NCI-H69 (cell line): ENCODE results near the gene TSPAN9.

Experiments used
- DNase-seq: peaks from one replicate; lab custom pipeline; 2025; lab: John Stamatoyannopoulos, UW

TSPAN9 gene

DNA sequence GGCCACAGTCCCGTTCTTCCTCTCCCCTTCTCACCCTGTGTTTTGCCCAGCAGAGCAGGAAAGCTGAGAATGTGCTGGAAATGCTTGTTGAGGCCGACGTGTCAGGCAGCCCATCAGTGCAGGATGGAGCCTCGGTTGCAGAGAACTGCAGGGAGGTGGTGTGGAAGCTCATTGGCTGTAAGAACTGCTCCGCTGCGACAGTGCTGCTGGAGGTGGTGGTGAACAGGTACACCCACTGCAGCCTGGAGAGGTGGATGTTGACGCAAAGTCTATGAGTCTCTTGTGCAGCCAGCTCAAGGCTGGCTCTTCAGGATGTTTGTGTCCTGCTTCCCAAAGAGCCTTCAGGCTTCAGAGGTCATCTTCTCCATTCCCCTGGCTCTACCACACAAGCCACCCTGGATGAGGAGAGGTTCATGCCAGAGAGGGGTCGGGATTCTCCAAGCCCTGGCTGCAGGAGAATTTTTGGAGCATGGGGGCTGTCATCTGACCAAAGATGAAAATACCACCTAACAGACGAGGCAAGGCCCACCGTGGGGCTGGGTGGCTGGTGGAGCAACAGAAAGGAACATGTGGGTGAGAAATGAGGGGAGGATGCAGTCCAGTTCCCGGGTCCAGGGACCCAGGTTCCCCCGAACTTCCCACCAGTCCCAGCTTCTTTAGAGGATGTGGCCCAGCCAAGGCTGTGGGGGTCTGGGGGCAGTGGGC lies 239.7 kb downstream of the TSPAN9 start:
- DNase-seq, result no peak

DNA sequence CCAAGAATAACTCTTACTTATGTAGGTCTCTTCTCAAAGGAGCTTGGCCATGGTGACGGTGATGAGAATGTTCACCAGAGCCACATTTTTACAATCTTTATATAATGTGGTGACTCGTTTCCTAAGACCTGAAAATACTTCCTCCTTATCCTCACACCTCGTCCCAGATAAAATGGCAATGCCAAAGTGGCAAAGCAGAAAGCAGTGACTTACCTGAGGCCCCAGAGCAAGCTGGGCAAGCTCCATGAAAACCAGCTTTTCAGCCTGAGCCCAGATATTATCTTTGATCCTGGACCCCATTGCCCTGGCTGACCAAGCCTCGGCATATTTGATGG lies 240.3 kb downstream of the TSPAN9 start:
- DNase-seq, result no peak

- no peak for DNase-seq
These were observed 240.8 kb downstream of the TSPAN9 start for GRCh38 chr12:3317841-3318501.

DNA sequence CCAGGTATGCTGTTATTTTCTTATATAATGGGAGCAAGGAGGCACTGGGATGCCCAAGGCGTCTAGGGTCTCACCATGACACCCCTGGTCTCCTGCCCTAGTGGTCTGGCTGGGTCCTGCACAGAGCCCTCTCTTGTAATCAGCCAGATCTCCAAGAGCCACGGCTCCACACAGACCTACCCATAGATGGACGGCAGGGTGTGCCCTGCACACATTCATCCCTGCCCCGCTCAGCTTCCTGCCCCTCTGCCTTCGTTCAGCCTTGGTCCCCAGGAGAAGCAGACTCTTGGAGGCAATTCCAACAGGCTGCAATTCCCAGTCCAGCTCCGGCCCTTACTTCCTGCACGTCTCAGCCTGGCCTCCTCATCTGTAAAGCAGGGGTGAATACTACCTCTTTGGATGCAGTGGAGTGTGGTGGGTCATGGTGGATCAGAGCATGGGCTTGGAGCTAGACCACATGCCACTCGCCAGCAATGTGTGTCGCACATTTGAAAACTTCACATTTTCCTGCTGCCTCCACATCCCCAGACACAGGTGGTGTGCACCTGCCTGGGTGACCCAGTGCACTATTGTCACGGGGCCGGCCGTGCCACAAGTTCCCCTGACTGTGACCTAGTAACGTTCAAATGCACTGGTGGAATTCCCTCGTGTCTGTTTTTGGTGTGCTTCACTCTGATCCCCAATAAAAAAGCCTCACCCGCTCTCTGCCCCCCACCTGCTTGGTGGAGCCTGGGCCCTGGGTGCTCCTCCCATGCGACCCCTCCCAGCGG lies 242.7 kb downstream of the TSPAN9 start:
- DNase-seq, result no peak

DNA sequence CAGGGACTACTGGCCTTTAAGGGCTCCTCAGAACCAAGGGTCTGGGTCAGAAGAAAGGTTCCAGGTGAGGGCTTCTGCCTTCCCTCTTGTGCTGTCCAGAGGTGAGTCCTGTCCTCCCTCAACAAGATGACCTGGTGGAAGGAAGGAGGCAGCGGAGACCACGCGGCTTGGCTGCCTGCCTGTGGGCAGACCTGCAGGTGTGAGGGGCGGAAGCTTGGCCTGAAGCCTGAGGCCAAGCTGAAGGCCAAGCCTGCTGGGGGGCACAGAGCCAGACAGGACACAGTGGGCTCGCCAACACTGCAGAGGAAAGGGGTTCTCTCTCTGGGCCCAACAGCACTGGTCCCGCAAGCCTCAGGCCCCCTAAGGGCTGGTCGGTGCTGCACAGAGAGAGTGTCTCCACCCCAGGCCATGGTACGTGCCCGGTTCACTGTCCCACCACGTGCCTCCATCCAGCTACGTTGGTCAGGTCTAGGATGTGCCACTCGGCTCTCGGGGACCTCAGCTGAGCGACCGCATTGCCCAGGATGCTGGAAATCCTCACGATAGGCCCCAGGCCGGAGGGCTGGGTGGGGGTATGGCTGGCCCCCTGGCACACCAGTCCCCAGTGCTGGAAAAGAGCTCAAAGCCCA lies 243.8 kb downstream of the TSPAN9 start:
- no peak for DNase-seq

GRCh38 chr12:3321881-3322280 lies 244.7 kb downstream of the TSPAN9 start:
- DNase-seq, result no peak

- no peak for DNase-seq
These were observed 246.0 kb downstream of the TSPAN9 start for GRCh38 chr12:3323002-3323685.

- no peak for DNase-seq
These were observed 248.6 kb downstream of the TSPAN9 start for GRCh38 chr12:3325736-3326135.

- no peak for DNase-seq
These were observed 249.1 kb downstream of the TSPAN9 start for GRCh38 chr12:3326156-3326849.

DNA sequence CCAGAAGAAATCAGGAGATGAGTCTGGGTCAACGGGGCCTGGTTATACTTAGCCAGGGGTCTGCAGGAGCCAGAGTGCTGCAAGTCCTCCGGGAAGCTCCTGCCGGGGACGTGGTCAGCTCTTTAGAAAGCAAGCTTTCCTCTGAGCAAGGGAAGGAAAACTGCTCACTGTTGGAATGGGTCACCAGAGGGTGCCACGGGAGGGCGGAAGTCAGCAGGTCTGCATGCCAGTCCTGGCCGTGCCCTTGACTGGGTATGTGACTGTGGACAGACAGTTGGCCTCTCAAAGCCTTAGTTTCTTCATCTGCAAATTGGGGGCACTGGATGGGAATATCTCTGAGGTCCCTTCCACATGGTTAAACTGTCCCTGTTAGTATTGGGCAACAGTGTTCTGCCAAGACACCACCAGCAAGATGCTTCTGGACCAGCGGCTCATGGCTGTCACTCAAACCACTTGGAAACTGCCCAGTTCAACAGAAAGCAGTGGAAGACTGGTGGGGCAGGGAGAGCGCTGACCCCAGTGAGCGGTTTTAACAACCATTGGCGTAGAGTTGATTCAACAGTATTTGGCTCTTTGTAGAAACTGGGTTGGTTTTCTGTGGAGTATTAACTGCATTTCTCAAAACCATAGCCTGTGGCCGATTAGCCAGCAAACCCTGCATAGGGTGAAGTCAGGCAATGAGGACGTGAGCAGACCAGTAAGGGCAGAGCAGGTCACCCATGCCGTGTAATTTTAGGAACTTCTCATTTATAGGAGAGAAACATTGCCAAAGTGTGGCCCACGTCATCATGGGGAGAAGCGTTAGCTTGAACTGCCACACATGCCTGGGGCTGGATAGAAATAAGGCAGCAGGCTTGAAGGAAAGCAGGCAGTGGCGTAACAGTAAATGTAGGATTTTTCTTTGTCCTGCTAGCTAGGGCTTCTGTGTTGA lies 249.9 kb downstream of the TSPAN9 start:
- DNase-seq, result no peak

- peak; percentile 42 for DNase-seq
These were observed 250.9 kb downstream of the TSPAN9 start for GRCh38 chr12:3328081-3328480.

DNA sequence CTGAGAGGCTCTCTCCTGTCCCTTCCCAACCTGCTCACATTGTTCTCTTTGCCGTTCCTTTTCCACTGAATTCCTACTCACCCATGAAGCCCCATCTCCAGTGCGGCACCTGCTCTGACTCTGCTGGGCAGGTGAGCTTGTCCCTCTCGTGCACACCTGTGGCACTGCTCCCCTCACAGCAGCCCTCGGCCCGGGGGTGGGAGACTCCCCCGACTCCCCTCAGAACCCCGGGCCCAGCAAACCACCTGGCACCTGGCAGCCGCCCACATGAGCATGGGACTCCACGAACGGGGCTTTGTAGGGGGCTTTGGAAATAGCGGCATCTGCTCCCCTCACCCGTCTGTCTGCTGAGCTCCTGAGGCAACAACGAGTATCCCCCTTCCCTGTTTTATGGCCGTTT lies 251.4 kb downstream of the TSPAN9 start:
- no peak for DNase-seq

DNA sequence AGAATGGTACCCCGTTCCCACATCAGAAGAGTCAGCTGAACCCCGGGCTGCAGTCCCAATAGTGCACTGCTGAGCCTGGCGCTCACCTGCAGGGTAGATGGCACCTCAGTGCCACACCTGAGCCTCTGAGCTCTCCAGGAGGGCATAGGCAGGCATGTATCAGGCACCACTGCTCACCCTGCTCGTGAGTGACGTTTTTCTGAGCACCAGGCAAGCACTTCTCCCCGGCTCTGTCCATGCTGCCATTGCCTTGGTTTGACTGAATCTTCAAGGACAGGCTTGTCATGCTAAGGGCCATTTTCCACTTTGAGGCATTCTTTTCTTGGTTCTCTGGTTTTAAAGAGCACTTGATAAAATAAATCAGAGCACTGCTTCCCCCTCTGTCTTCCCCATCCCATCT lies 252.2 kb downstream of the TSPAN9 start:
- DNase-seq, result peak; percentile 10

GRCh38 chr12:3330976-3331510 lies 253.9 kb downstream of the TSPAN9 start:
- DNase-seq, result no peak

DNA sequence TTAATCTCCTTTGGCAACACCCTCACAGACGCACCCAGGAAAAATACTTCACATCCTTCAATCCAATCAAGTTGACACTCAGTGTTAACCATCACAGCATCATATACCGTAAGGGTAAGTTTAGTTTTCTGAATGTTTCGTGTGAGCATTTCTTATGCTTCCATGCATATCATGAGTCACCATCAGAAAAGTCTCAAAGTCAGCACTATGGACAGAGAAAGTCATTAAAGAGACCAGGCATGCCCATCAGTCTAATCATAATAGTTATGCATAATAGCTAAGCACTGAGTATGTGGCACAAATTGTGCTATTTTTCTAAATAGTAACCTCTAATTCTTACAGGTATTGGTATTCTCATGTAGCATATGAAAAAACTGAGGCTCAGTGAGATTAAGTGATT lies 255.0 kb downstream of the TSPAN9 start:
- DNase-seq, result no peak

- peak; percentile 13 for DNase-seq
These were observed 256.4 kb downstream of the TSPAN9 start for GRCh38 chr12:3333583-3333982.

- DNase-seq, result no peak
These were observed 256.8 kb downstream of the TSPAN9 start for GRCh38 chr12:3333991-3334391.

- no peak for DNase-seq
These were observed 257.9 kb downstream of the TSPAN9 start for GRCh38 chr12:3335078-3335487.
